ENCODE measurements around the gene ANKRD63.

Gene ANKRD63

DNA sequence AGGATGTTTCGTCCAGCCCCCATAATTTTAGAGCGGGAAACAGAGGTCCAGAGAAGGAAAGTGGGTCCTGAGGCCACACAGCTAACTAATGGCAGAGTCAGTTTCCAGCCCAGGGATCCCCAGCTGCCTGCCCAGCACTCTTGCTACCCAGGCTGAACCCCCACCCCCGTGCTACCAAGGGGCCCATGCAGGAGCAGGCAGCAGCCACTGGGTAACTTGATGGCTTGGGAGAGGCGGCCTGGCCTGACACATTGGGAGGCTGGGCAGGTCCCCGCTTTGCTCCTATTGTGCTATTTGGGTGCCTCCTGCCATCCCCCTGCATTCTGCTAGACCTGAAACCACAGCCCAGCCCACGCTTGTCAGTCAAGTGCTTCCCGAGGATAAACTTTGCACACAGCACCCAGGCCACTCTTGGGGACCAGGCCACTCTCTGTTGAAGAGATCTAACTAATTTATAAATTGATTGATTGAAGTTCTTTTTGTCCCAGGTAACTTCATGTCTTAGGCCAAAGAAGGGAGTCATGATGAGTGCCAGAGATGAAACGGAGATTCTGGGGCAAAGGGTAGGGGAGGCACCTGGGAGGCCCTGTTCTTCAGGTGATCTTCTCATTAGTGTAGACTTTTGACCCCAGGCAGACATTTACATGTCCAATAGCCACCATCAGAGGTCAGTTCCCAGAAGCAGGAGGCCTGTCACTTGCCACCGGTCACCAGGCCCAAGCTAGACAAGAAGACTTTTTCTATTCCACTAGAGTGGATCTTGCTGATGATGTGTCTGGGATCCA, 37.0 kb downstream of the ANKRD63 start:
- no peak overlapping the region for H3K4me3 ChIP-seq (ENCODE audit: low read depth, low read length)
- TF ChIP-seq, protein P1, sequence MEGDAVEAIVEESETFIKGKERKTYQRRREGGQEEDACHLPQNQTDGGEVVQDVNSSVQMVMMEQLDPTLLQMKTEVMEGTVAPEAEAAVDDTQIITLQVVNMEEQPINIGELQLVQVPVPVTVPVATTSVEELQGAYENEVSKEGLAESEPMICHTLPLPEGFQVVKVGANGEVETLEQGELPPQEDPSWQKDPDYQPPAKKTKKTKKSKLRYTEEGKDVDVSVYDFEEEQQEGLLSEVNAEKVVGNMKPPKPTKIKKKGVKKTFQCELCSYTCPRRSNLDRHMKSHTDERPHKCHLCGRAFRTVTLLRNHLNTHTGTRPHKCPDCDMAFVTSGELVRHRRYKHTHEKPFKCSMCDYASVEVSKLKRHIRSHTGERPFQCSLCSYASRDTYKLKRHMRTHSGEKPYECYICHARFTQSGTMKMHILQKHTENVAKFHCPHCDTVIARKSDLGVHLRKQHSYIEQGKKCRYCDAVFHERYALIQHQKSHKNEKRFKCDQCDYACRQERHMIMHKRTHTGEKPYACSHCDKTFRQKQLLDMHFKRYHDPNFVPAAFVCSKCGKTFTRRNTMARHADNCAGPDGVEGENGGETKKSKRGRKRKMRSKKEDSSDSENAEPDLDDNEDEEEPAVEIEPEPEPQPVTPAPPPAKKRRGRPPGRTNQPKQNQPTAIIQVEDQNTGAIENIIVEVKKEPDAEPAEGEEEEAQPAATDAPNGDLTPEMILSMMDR (IDR thresholded peaks at IDR 0.05; ENCODE audit: low read depth, low read length) = no peak

DNA sequence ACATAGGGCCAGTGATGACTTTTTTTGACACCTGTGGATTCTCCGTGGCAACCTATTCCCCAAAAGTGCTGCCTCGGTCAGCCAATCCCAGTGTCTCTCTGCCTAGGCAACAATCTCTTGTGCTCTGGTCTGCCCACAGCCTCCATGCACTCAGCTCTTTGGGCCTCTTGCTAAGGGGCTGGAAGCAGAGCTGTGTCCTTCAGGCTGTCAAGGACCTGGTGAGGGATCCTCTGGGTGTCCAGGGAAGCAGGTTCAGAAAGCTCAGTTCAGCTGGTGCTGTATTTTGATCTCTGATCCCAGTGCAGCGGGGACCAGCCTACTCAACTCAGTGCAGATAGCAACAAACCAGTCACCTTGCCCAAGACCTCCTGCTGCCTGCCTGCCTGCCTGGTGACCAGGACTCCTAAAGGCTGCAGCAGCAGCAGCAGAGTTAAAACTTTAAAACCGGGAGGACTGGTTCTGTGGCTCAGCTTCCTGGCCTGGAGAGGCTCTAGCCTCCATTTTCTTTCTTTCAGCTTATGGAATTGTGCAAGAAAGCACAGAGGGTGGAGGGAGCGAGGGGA, 37.8 kb downstream of the ANKRD63 start:
- no peak overlapping the region for H3K4me3 ChIP-seq (ENCODE audit: low read depth, low read length)
- TF ChIP-seq, protein P1 (IDR thresholded peaks at IDR 0.05; ENCODE audit: low read depth, low read length) = no peak

DNA sequence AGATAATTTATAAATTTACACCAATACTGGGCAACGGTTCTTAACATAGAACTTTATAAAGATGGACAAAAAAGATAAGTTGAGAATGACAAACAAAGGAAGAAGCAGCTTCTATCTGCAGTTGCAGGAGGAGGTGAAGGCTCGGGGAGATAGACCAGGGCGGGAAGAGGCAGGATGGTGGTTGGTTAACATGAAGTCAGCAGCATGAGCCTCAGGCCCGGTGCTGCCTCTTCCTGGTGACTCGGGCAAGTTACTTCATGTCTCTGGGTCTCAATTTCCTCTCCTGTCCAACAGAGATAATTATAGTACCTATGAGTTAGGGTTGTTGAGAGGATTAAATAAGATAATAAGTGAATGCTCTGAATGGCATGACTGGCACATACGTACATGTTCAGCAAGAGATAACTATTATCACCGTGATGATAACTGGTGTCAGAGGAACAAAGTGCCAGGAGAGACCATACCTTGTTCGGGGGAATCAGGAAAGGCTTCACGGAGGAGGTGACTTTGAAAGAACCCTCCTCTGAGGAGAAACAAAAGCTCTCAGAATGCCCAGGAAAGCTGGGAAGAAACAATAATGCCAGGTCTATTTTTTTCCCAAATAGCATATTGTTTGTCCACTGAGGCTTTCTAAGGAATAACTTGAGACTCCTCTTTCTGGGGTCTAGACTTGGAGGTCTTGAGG, 39.6 kb downstream of the ANKRD63 start:
- TF ChIP-seq, protein P1 (IDR thresholded peaks at IDR 0.05; ENCODE audit: low read depth, low read length) = no peak

DNA sequence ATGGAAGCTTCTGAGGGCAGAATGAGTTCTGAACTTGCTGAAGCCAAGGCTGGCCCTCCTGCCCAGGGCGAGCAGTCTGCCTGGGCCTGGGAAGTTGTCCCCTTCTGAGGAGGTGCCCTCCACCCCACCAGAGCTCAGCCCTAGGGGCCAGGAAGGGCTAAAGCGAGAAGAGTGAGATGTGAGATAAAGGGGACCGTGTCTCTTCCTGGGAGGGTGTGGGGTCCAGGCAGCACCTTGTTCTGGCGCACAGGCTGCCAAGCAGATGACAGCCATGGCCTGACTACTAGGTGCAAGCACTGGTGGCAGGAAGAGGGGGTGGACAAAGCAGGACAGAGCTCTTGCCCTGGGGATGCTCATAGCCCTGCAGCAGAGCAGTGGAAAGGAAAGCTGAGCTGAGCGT, 40.3 kb downstream of the ANKRD63 start:
- TF ChIP-seq, protein P1 (IDR thresholded peaks at IDR 0.05; ENCODE audit: low read depth, low read length) = no peak
- H3K4me3 ChIP-seq (ENCODE audit: low read depth, low read length) = no peak overlapping the region

More for the DNA sequence above, 39.6 kb downstream of the ANKRD63 start:
- no peak overlapping the region for H3K4me3 ChIP-seq (ENCODE audit: low read depth, low read length)

DNA sequence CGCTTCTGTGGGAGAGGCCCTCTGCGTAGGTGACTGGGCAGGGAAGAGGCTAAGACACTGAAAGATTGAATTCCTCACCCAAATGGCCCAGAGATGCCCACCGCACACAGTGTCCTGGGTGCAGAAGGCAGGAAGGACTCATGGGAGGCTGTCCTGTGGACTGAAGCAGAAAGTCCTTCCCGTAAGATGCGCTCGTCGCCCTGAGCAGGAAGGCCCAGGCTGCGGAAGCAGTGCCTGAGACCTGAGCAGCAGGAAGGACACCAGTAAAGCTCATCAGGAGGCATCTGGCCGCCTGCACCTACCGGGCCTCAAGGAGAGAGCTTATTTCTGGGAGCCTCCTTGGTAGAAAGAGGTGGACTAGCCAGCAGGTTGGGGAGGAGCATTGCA, 40.7 kb downstream of the ANKRD63 start:
- TF ChIP-seq, protein P1 (IDR thresholded peaks at IDR 0.05; ENCODE audit: low read depth, low read length) = no peak

DNA sequence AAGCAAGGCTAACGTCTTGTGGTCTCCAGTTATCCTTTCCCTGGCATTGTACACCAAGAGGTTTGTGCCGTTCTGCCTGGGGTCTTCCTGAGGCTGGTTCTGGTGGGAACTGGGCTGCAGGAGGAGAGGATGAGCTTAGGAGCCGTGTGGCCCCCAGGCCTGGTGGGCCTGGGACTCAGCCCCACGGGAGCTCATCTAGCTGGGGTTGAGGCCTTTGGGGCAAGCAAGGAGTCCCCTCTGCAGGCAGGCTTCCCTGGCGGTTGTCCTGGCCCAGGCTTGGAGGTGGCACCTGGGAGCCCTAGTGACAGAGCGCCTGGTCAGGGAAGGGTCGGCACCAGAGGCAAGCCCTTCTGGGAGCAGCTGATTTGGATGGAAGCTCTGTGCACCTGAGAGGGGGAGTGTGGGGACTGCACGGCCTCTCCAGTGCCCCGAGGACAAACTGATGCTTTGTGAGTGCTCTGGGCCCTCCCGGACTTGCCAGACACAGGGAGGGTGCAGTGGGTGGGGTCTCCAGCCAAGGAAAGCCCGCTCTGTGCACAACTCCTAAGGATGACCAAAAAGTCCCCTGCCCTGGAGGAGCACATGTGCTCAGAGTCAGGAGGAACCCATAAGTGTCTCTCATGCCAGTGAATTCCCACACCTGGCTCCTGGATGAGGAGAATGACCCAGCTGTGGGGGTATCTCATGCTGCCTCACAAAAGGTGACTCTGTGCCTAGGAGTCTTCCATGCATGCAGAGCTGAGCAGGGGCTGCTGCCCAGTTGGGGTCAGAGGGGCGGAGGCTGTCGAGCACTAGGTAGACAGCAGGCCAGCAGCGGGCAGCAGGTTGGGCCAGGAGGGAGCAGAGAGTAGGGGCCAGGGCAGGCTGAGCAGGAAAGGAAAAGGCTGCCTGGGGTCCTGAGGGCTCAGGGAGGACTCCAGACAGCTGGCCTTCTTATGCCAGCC, 41.3 kb downstream of the ANKRD63 start:
- TF ChIP-seq, protein P1 (IDR thresholded peaks at IDR 0.05; ENCODE audit: low read depth, low read length) = no peak
- H3K4me3 ChIP-seq (ENCODE audit: low read depth, low read length) = no peak overlapping the region

More for the DNA sequence above, 40.7 kb downstream of the ANKRD63 start:
- H3K4me3 ChIP-seq (ENCODE audit: low read depth, low read length) = no peak overlapping the region
